ENCODE measurements around the gene ARHGAP22. TPM values are rescaled to one million over a fixed set of nuclear protein-coding genes. Genes with fewer than 3 reads are reported as not detected.

ARHGAP22 gene
- total RNA-seq, 1 experiment from 2014 or later, result 0.53 TPM

GRCh38 chr10:48541144-48541795 lies 63.6 kb downstream of the ARHGAP22 start:
- peaks cover 6% of the 10 kb centered on the region; the same call in 1 of the 2 replicates for H3K4me1 ChIP-seq (replicated peaks)
- no peak overlapping the region for H3K4me3 ChIP-seq
- no peak for DNase-seq (ENCODE audit: low read depth in 1 of 2, low spot score in 2 of 2)
- no peaks in the 10 kb centered on the region for H3K27me3 ChIP-seq (replicated peaks)
- H3K9me3 ChIP-seq (replicated peaks), result no peaks in the 10 kb centered on the region
- H3K36me3 ChIP-seq, result no peaks in the 10 kb centered on the region
- H3K27ac ChIP-seq, result no peak overlapping the region

- no peak for DNase-seq (ENCODE audit: low read depth in 1 of 2, low spot score in 2 of 2)
- Histone ChIP-seq H3K4me3 (no peak overlapping the region), H3K4me1 (replicated peaks) (peaks cover 6% of the 10 kb centered on the region; the same call in 1 of the 2 replicates), H3K36me3 (no peaks in the 10 kb centered on the region), H3K27ac (no peak overlapping the region), H3K27me3 (replicated peaks) (no peaks in the 10 kb centered on the region), H3K9me3 (replicated peaks) (no peaks in the 10 kb centered on the region)
These were observed 66.3 kb downstream of the ARHGAP22 start for GRCh38 chr10:48538611-48539010.

- Histone ChIP-seq H3K4me1 (replicated peaks) (peaks cover 6% of the 10 kb centered on the region; the same call in 1 of the 2 replicates), H3K4me3 (no peak overlapping the region), H3K9me3 (replicated peaks) (no peaks in the 10 kb centered on the region), H3K27ac (no peak overlapping the region), H3K27me3 (replicated peaks) (no peaks in the 10 kb centered on the region), H3K36me3 (no peaks in the 10 kb centered on the region)
- no peak for DNase-seq (ENCODE audit: low read depth in 1 of 2, low spot score in 2 of 2)
These were observed 67.7 kb downstream of the ARHGAP22 start for GRCh38 chr10:48536916-48537890.

GRCh38 chr10:48536156-48536500 lies 68.7 kb downstream of the ARHGAP22 start:
- DNase-seq (ENCODE audit: low read depth in 1 of 2, low spot score in 2 of 2), result no peak
- Histone ChIP-seq H3K27me3 (replicated peaks) (no peaks in the 10 kb centered on the region), H3K36me3 (no peaks in the 10 kb centered on the region), H3K27ac (no peak overlapping the region), H3K9me3 (replicated peaks) (no peaks in the 10 kb centered on the region), H3K4me3 (no peak overlapping the region), H3K4me1 (replicated peaks) (peaks cover 2% of the 10 kb centered on the region; the same call in 1 of the 2 replicates)

GRCh38 chr10:48535416-48536155 lies 69.3 kb downstream of the ARHGAP22 start:
- no peaks in the 10 kb centered on the region for H3K9me3 ChIP-seq (replicated peaks)
- no peaks in the 10 kb centered on the region for H3K36me3 ChIP-seq
- H3K4me3 ChIP-seq, result no peak overlapping the region
- H3K4me1 ChIP-seq (replicated peaks), result no peaks in the 10 kb centered on the region
- H3K27ac ChIP-seq, result no peak overlapping the region
- DNase-seq (ENCODE audit: low read depth in 1 of 2, low spot score in 2 of 2), result no peak
- no peaks in the 10 kb centered on the region for H3K27me3 ChIP-seq (replicated peaks)

GRCh38 chr10:48533951-48534720 lies 70.7 kb downstream of the ARHGAP22 start:
- Histone ChIP-seq H3K27ac (no peak overlapping the region), H3K4me3 (no peak overlapping the region), H3K4me1 (replicated peaks) (no peaks in the 10 kb centered on the region), H3K36me3 (no peaks in the 10 kb centered on the region), H3K27me3 (replicated peaks) (no peaks in the 10 kb centered on the region), H3K9me3 (replicated peaks) (no peaks in the 10 kb centered on the region)
- no peak for DNase-seq (ENCODE audit: low read depth in 1 of 2, low spot score in 2 of 2)

GRCh38 chr10:48533540-48533939 lies 71.3 kb downstream of the ARHGAP22 start:
- no peak overlapping the region for H3K4me3 ChIP-seq
- H3K36me3 ChIP-seq, result no peaks in the 10 kb centered on the region
- H3K27me3 ChIP-seq (replicated peaks), result no peaks in the 10 kb centered on the region
- H3K4me1 ChIP-seq (replicated peaks), result no peaks in the 10 kb centered on the region
- DNase-seq (ENCODE audit: low read depth in 1 of 2, low spot score in 2 of 2), result no peak
- H3K9me3 ChIP-seq (replicated peaks), result no peaks in the 10 kb centered on the region
- H3K27ac ChIP-seq, result no peak overlapping the region

GRCh38 chr10:48531486-48531885 lies 73.4 kb downstream of the ARHGAP22 start:
- H3K4me3 ChIP-seq, result no peak overlapping the region
- H3K9me3 ChIP-seq (replicated peaks), result no peaks in the 10 kb centered on the region
- H3K36me3 ChIP-seq, result no peaks in the 10 kb centered on the region
- no peaks in the 10 kb centered on the region for H3K27me3 ChIP-seq (replicated peaks)
- no peak overlapping the region for H3K27ac ChIP-seq
- DNase-seq (ENCODE audit: low read depth in 1 of 2, low spot score in 2 of 2), result no peak
- H3K4me1 ChIP-seq (replicated peaks), result peaks cover 7% of the 10 kb centered on the region

- Histone ChIP-seq H3K4me1 (replicated peaks) (peaks cover 15% of the 10 kb centered on the region), H3K4me3 (no peak overlapping the region), H3K27ac (no peak overlapping the region), H3K9me3 (replicated peaks) (no peaks in the 10 kb centered on the region), H3K36me3 (no peaks in the 10 kb centered on the region), H3K27me3 (replicated peaks) (no peaks in the 10 kb centered on the region; the same call in 1 of the 2 replicates)
- DNase-seq (ENCODE audit: low read depth in 1 of 2, low spot score in 2 of 2), result peak in 1 of 2 experiments; percentile 7
These were observed 75.5 kb downstream of the ARHGAP22 start for GRCh38 chr10:48529331-48529730.

- peaks cover 25% of the 10 kb centered on the region for H3K4me1 ChIP-seq (replicated peaks)
- DNase-seq (ENCODE audit: low read depth in 1 of 2, low spot score in 2 of 2), result peak in 1 of 2 experiments; percentile 30
- no peak overlapping the region for H3K27ac ChIP-seq
- H3K4me3 ChIP-seq, result no peak overlapping the region
- no peaks in the 10 kb centered on the region; the same call in 1 of the 2 replicates for H3K36me3 ChIP-seq
- peaks cover 12% of the 10 kb centered on the region for H3K27me3 ChIP-seq (replicated peaks)
- no peaks in the 10 kb centered on the region for H3K9me3 ChIP-seq (replicated peaks)
These were observed 77.1 kb downstream of the ARHGAP22 start for GRCh38 chr10:48527756-48528155.

- Histone ChIP-seq H3K27ac (peak overlapping the region; percentile 58), H3K4me1 (replicated peaks) (peaks cover 25% of the 10 kb centered on the region), H3K4me3 (no peak overlapping the region), H3K36me3 (no peaks in the 10 kb centered on the region; the same call in 1 of the 2 replicates), H3K27me3 (replicated peaks) (peaks cover 14% of the 10 kb centered on the region), H3K9me3 (replicated peaks) (no peaks in the 10 kb centered on the region)
- no peak for DNase-seq (ENCODE audit: low read depth in 1 of 2, low spot score in 2 of 2)
These were observed 77.9 kb downstream of the ARHGAP22 start for GRCh38 chr10:48526846-48527505.

GRCh38 chr10:48526011-48526821 lies 78.7 kb downstream of the ARHGAP22 start:
- Histone ChIP-seq H3K27ac (peak overlapping the region; percentile 58), H3K9me3 (replicated peaks) (no peaks in the 10 kb centered on the region), H3K36me3 (no peaks in the 10 kb centered on the region; the same call in 1 of the 2 replicates), H3K27me3 (replicated peaks) (peaks cover 14% of the 10 kb centered on the region), H3K4me1 (replicated peaks) (peaks cover 25% of the 10 kb centered on the region), H3K4me3 (no peak overlapping the region)
- DNase-seq (ENCODE audit: low read depth in 1 of 2, low spot score in 2 of 2), result peak; percentile 43 to 45

All from SJSA1 (cell line).